ENCODE measurements around the gene RRP1B.
"Not testable (repeated sequence)": the region's sequence is repeated elsewhere in the genome, so short reads cannot be mapped to it uniquely, and the experiment has no call there.

RRP1B gene

GRCh38 chr21:43648171-43648570, 11.2 kb upstream of the RRP1B start:
- DNase-seq (ENCODE audit: low read depth): no peak
- H3K4me3 ChIP-seq (ENCODE audit: low read length): no peak overlapping the region
- no peak for TF ChIP-seq CTCF (conservative IDR thresholded peaks at IDR 0.05; ENCODE audit: low read depth, low read length)

- H3K4me3 ChIP-seq (ENCODE audit: low read length); DNase-seq (ENCODE audit: low read depth): not testable (repeated sequence)
These were observed 7.4 kb upstream of the RRP1B start for GRCh38 chr21:43651926-43652325.

- H3K4me3 ChIP-seq (ENCODE audit: low read length): no peak overlapping the region
- DNase-seq (ENCODE audit: low read depth): no peak
- no peak for TF ChIP-seq CTCF (conservative IDR thresholded peaks at IDR 0.05; ENCODE audit: low read depth, low read length)
These were observed 6.7 kb upstream of the RRP1B start for GRCh38 chr21:43652616-43653015.

GRCh38 chr21:43653626-43654025, 5.7 kb upstream of the RRP1B start:
- DNase-seq (ENCODE audit: low read depth): no peak
- no peak overlapping the region for H3K4me3 ChIP-seq (ENCODE audit: low read length)
- TF ChIP-seq CTCF (conservative IDR thresholded peaks at IDR 0.05; ENCODE audit: low read depth, low read length): no peak

GRCh38 chr21:43654806-43655489, 4.4 kb upstream of the RRP1B start:
- DNase-seq (ENCODE audit: low read depth): no peak
- TF ChIP-seq CTCF (conservative IDR thresholded peaks at IDR 0.05; ENCODE audit: low read depth, low read length): no peak
- H3K4me3 ChIP-seq (ENCODE audit: low read length): no peak overlapping the region

GRCh38 chr21:43657355-43658087, 1.8 kb upstream of the RRP1B start:
- no peak for DNase-seq (ENCODE audit: low read depth)
- no peak overlapping the region for H3K4me3 ChIP-seq (ENCODE audit: low read length)
- no peak for TF ChIP-seq CTCF (conservative IDR thresholded peaks at IDR 0.05; ENCODE audit: low read depth, low read length)

- DNase-seq (ENCODE audit: low read depth): no peak
- no peak overlapping the region for H3K4me3 ChIP-seq (ENCODE audit: low read length)
- no peak for TF ChIP-seq CTCF (conservative IDR thresholded peaks at IDR 0.05; ENCODE audit: low read depth, low read length)
These were observed 1.1 kb upstream of the RRP1B start for GRCh38 chr21:43658088-43658741.

Measured in retinal pigment epithelial cell (primary cell).